Panc1 (cell line): Measurements from ENCODE around the gene GFRA1. TPM values are rescaled to one million over a fixed set of nuclear protein-coding genes. Genes with fewer than 3 reads are reported as not detected.

Experiments used
- ATAC-seq: fragments of 200-7000 bp; cut with Tn5 transposase; 2 replicates; pipeline ENCODE4 v1.9.1; 2020; ENCODE audit warnings: mild to moderate bottlenecking, moderate library complexity
- BruUV-seq: library from RNA; stranded (reverse); fragments of 400-500 nt; replicated peaks from 2 replicates; lab custom pipeline; 2021; lab: Mats Ljungman, UMichigan
- CTCF ChIA-PET: fragments of 300-600 bp; sonication (Branson Sonifier 250); formaldehyde crosslinking; loops from one replicate; lab custom pipeline; 2022; ENCODE audit warnings: antibody characterized with exemption; lab: Charles Lee
- POLR2A ChIA-PET: fragments of 300-600 bp; sonication (Branson Sonifier 250); formaldehyde crosslinking; loops from one replicate; lab custom pipeline; 2022; ENCODE audit warnings: antibody characterized with exemption; lab: Charles Lee
- DNase-seq: peaks from one replicate; pipeline ENCODE4 v3.0.0-alpha.2; 2010; ENCODE audit warnings: low read depth, low spot score
- H3K27ac ChIP-seq: 2 replicates; pipeline ENCODE4 v1.5.1; 2011; ENCODE audit warnings: mild to moderate bottlenecking, low read length, inconsistent platforms
- H3K27me3 ChIP-seq: fragments of 200-500 bp; sonication (Bioruptor generic); 2 replicates; pipeline ENCODE4 v1.6.0; 2014; ENCODE audit warnings: low read length, inconsistent platforms; ENCODE audit not compliant: control insufficient read depth, insufficient read depth
- H3K36me3 ChIP-seq: fragments of 200-500 bp; sonication (Bioruptor generic); 2 replicates; pipeline ENCODE4 v1.5.1; 2014; ENCODE audit warnings: inconsistent platforms, mild to moderate bottlenecking, low read length, moderate library complexity; ENCODE audit not compliant: control insufficient read depth, insufficient read depth
- H3K4me1 ChIP-seq: 2 replicates; pipeline ENCODE4 v1.5.1; 2011; ENCODE audit warnings: inconsistent platforms, mild to moderate bottlenecking, low read length, moderate library complexity; ENCODE audit not compliant: control insufficient read depth, insufficient read depth
- H3K4me3 ChIP-seq, 2 experiments: 2 replicates each; pipeline ENCODE4 v1.5.1; 2011 to 2012; ENCODE audit warnings: low read depth in 2 of 2, low read length in 2 of 2, mild to moderate bottlenecking in 2 of 2, inconsistent platforms in 1 of 2, moderate library complexity in 1 of 2
- H3K9me3 ChIP-seq: fragments of 200-500 bp; sonication (Bioruptor generic); 2 replicates; pipeline ENCODE4 v1.5.1; 2014; ENCODE audit warnings: low read depth, mild to moderate bottlenecking, inconsistent platforms, low read length, moderate library complexity; ENCODE audit not compliant: control insufficient read depth, insufficient read depth
- POLR2AphosphoS5 ChIP-seq: IDR thresholded peaks from 2 replicates; pipeline ENCODE4 v1.6.1; 2012; ENCODE audit warnings: mild to moderate bottlenecking, low read depth, low read length, moderate library complexity
- SIN3A ChIP-seq: IDR thresholded peaks from 2 replicates; pipeline ENCODE4 v1.6.1; 2012; ENCODE audit warnings: low read depth, mild to moderate bottlenecking, low read length, moderate library complexity, borderline replicate concordance; ENCODE audit not compliant: insufficient read depth
- TCF7L2 ChIP-seq: IDR thresholded peaks from 2 replicates; pipeline ENCODE4 v1.6.1; 2011; ENCODE audit warnings: mild to moderate bottlenecking, low read depth, low read length, inconsistent platforms
- in situ Hi-C: cut with HindIII; loops from 2 replicates; pipeline ENCODE4 v1.10.0; 2016; ENCODE audit warnings: low sequenced_read_pairs, low pct_unique_long_range_greater_than_20kb
- intact Hi-C: fragments of 100-400 bp; cut with micrococcal nuclease; formaldehyde crosslinking; loops from one replicate; pipeline ENCODE4 v1.10.0; 2022; ENCODE audit not compliant: unreplicated experiment
- total RNA-seq: library from RNA; stranded (reverse); gene quantifications from one replicate; pipeline ENCODE4 v1.2.1, GENCODE V29; 2021; ENCODE audit not compliant: unreplicated experiment
- TF ChIP-seq, protein P1 (sequence below), 2 experiments: IDR thresholded peaks; 2 replicates each; pipeline ENCODE4 v1.6.1; 2011 to 2012; ENCODE audit warnings: low read depth in 2 of 2, control low read depth in 1 of 2, low read length in 1 of 2, mild to moderate bottlenecking in 1 of 2, moderate library complexity in 1 of 2; ENCODE audit not compliant: insufficient read depth in 1 of 2
- TF ChIP-seq, protein P2 (sequence below): fragments of 450-650 bp; IDR thresholded peaks from 2 replicates; pipeline ENCODE4 v1.5.1; 2017; ENCODE audit warnings: mild to moderate bottlenecking

The GFRA1 gene
- total RNA-seq, 1 experiment from 2014 or later, result 0.10 TPM

DNA sequence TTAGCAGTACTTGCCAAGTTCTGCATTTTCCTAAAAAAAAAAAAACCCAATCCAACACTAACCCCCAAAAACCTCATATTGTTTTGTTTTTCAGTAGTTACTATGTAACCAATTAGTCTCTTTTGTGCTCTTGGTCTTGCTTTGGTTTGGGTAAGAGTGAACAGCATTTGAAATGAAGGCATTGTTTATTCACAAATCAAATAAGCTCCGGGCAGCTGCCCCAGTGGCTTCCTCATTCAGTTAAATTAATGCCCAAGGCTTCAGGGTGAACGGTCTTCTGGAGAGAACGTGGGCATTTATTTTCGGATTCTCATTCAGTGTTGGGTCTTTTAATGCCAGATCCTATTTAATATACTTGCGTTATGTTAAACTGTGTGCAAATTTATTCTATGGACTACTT, 108.7 kb downstream of the GFRA1 start:
- DNase-seq, result no peak
- Histone ChIP-seq H3K36me3 (no peaks in the 10 kb centered on the region), H3K27ac (no peak overlapping the region), H3K27me3 (no peaks in the 10 kb centered on the region), H3K4me1 (no peaks in the 10 kb centered on the region), H3K9me3 (no peaks in the 10 kb centered on the region), H3K4me3 (no peak overlapping the region)
- CTCF ChIA-PET, result no interaction called here
- POLR2A ChIA-PET, result no interaction called here
- no peak for ATAC-seq
- BruUV-seq, result no TSS peak
- no peak for TF ChIP-seq SIN3A
- no peak for TF ChIP-seq TCF7L2
- TF ChIP-seq, protein P1, sequence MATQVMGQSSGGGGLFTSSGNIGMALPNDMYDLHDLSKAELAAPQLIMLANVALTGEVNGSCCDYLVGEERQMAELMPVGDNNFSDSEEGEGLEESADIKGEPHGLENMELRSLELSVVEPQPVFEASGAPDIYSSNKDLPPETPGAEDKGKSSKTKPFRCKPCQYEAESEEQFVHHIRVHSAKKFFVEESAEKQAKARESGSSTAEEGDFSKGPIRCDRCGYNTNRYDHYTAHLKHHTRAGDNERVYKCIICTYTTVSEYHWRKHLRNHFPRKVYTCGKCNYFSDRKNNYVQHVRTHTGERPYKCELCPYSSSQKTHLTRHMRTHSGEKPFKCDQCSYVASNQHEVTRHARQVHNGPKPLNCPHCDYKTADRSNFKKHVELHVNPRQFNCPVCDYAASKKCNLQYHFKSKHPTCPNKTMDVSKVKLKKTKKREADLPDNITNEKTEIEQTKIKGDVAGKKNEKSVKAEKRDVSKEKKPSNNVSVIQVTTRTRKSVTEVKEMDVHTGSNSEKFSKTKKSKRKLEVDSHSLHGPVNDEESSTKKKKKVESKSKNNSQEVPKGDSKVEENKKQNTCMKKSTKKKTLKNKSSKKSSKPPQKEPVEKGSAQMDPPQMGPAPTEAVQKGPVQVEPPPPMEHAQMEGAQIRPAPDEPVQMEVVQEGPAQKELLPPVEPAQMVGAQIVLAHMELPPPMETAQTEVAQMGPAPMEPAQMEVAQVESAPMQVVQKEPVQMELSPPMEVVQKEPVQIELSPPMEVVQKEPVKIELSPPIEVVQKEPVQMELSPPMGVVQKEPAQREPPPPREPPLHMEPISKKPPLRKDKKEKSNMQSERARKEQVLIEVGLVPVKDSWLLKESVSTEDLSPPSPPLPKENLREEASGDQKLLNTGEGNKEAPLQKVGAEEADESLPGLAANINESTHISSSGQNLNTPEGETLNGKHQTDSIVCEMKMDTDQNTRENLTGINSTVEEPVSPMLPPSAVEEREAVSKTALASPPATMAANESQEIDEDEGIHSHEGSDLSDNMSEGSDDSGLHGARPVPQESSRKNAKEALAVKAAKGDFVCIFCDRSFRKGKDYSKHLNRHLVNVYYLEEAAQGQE (IDR thresholded peaks at IDR 0.05; ENCODE audit: insufficient read depth in 1 of 2, low read depth in 2 of 2, low read length in 1 of 2), result no peak
- no peak for TF ChIP-seq POLR2AphosphoS5
- TF ChIP-seq, protein P2, sequence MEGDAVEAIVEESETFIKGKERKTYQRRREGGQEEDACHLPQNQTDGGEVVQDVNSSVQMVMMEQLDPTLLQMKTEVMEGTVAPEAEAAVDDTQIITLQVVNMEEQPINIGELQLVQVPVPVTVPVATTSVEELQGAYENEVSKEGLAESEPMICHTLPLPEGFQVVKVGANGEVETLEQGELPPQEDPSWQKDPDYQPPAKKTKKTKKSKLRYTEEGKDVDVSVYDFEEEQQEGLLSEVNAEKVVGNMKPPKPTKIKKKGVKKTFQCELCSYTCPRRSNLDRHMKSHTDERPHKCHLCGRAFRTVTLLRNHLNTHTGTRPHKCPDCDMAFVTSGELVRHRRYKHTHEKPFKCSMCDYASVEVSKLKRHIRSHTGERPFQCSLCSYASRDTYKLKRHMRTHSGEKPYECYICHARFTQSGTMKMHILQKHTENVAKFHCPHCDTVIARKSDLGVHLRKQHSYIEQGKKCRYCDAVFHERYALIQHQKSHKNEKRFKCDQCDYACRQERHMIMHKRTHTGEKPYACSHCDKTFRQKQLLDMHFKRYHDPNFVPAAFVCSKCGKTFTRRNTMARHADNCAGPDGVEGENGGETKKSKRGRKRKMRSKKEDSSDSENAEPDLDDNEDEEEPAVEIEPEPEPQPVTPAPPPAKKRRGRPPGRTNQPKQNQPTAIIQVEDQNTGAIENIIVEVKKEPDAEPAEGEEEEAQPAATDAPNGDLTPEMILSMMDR, result no peak
- in situ Hi-C loops (no loop called here), intact Hi-C loops (no loop called here)

DNA sequence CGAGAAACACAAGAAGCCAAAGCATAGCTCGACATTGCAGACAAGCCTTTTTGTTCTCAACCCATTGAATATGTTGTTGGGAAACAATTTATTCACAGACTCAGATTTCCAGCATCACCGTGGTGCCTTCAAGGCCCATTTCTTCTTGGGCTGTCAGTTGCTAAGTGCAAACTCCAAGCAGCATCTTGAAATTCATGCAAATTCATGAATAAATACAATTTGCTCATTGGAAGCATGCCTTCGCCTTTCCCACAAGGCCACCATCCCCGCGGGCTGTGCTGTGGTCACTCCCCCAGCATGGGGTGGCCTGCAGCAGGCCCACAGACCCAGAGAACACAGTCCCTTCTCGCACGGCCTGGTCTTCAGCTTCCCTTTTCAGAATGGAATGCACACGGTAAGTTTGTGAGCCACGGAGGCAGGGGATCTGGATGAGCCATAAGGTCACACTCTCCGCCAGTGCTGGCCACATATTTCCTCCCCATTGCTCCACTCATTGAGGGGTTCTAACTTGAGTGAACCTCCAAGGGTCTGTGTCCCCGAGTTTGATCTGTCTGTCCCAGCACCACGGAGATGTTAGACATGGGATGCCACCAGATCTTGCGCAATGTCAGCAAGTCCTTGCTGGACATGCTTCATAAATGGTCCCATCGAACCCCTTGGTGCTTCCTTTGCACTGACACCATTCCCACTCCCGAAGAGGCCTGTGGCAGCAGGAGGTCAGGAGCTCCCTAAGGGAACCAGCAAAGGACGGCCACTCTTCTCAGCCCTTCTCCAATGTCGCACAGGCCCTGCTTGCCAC, 109.5 kb downstream of the GFRA1 start:
- intact Hi-C loops, result no loop called here
- H3K36me3 ChIP-seq, result no peaks in the 10 kb centered on the region
- no peak overlapping the region for H3K27ac ChIP-seq
- ChIA-PET POLR2A (no interaction called here), CTCF (no interaction called here)
- H3K27me3 ChIP-seq, result no peaks in the 10 kb centered on the region
- TF ChIP-seq, protein P2, result no peak
- in situ Hi-C loops, result no loop called here
- ATAC-seq (no peak), DNase-seq (no peak)
- no peaks in the 10 kb centered on the region for H3K9me3 ChIP-seq
- no TSS peak for BruUV-seq
- H3K4me3 ChIP-seq, result no peak overlapping the region
- H3K4me1 ChIP-seq, result no peaks in the 10 kb centered on the region
